GM12873 (cell line): ENCODE measurements around the gene TSHZ2.

ENCODE experiments used
- TF ChIP-seq, protein P1 (sequence below): IDR thresholded peaks from 2 replicates; pipeline ENCODE4 v1.5.1; 2012; ENCODE audit warnings: low read depth, mild to moderate bottlenecking, moderate library complexity, low read length, control low read depth; ENCODE audit not compliant: insufficient read depth; ENCODE audit errors: missing control alignments

Gene TSHZ2

DNA sequence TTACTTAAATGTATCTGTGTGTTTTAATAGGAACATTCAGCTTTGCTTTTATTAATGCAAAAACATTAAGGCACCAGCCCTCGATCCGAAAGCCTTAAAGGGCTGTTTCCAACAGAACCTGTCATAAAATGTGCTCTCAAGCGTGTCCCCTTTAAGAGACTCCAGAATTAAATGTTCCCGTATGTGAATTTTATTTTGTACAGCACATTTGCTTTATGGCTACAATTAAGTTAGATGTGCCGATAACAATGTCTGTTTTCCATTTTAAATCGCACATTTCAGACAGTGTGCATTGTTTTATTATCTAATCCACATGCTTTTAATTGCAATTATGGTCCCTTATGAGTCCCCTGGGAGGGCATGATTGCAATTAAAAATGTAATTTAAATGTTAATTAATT, 198.9 kb downstream of the TSHZ2 start:
- TF ChIP-seq, protein P1, sequence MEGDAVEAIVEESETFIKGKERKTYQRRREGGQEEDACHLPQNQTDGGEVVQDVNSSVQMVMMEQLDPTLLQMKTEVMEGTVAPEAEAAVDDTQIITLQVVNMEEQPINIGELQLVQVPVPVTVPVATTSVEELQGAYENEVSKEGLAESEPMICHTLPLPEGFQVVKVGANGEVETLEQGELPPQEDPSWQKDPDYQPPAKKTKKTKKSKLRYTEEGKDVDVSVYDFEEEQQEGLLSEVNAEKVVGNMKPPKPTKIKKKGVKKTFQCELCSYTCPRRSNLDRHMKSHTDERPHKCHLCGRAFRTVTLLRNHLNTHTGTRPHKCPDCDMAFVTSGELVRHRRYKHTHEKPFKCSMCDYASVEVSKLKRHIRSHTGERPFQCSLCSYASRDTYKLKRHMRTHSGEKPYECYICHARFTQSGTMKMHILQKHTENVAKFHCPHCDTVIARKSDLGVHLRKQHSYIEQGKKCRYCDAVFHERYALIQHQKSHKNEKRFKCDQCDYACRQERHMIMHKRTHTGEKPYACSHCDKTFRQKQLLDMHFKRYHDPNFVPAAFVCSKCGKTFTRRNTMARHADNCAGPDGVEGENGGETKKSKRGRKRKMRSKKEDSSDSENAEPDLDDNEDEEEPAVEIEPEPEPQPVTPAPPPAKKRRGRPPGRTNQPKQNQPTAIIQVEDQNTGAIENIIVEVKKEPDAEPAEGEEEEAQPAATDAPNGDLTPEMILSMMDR = no peak

DNA sequence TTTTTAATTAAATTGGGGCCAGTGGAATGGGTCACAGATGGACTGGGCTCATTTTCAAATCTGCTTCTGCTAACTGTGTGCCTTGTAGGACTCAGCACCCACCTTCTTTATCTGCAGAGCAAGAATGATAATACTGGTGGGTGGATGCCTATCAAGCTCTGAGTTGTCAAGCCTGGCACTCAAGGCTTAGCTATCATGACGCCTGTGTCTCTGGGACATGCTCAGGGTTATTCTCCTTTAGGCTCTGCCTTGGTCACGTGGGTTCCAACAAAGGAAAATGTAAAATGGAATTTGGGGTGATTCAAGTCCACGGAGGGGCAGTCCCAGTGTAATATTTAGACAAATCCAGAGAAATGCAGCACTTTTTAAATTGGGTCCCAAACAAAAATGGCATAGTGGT, 202.3 kb downstream of the TSHZ2 start:
- TF ChIP-seq, protein P1 = no peak

DNA sequence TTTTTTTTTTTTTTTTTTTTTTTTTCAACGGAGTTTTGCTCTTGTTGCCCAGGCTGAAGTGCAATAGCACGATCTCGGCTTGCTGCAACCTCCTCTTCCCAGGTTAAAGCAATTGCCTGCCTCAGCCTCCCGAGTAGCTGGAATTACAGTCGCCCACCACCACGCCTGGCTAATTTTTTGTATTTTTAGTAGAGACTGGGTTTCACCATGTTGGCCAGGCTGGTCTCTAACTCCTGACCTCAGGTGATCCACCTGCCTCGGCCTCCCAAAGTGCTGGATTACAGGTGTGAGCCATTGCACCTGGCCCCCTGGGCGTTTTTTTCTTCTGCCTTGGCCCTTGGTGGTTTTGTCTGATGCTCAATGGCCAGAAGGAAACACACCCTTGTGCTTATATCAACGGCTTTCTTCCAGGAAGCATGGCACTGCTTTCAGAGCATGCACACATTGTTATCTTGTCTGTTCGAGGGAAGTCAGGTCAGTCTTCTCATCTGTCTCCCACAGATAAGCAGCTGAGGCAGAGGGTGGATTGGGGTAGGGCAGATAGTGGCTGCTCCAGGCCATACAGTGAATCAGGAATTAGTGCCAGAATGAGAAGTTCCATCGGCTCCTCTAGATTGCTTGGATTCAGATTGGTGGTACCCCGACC, 203.1 kb downstream of the TSHZ2 start:
- TF ChIP-seq, protein P1 = no peak

DNA sequence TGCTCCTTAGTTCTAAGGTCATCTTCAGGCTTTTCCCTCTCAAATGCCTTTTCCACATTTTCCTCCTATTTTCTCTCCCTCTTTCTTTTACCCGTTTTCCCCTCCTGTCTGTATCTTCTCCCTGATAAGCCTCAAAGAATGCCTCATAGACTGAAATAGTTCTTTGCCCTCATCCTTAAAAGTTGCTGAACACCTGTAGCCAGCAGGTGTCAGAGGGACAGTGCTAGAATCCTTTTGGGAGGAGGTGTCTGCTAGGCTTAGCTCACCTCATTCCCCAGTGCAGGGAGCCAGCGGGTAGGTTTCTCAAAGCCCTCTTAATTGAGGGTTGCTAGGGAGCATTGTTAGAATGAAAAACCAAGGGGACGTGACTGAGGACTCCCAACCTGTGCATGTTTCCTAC, 204.0 kb downstream of the TSHZ2 start:
- TF ChIP-seq, protein P1 = no peak

DNA sequence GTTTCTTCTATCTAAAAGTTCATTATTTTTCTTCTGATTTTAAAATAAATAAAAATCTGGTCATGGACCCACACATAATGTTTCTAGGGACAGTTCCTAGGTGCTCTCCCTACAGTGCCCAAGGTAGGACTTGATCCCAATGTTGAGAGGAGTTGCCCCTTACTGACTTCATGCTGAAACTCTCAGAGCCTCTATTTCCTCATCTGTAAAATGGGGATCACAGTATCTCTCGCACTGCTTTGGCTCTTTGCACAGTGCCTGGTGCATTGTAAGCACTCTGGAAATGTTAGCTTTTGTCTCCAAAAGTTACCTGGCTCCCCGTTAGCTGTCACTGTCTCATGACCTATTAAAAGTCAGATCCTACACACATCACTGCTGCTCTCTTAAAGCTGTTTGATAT, 205.5 kb downstream of the TSHZ2 start:
- TF ChIP-seq, protein P1 = no peak

DNA sequence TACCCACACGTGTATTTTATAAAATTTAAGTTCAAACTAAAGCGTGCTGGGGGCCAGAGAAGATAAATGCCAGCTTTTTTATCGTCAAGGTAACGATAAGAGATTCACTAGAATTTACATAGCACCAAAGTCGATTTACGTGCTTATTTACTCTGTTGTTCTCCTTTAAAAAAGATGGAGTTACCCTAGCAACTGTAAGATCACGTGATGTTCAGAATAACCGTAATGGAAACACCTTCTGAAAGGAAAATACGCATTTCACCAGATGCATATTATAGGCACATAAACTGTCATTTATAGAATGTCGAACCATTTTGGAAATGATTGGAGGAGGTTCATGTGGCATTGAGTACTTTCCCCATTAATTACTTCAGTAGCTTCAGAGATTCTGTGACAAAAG, 207.6 kb downstream of the TSHZ2 start:
- TF ChIP-seq, protein P1 = no peak

DNA sequence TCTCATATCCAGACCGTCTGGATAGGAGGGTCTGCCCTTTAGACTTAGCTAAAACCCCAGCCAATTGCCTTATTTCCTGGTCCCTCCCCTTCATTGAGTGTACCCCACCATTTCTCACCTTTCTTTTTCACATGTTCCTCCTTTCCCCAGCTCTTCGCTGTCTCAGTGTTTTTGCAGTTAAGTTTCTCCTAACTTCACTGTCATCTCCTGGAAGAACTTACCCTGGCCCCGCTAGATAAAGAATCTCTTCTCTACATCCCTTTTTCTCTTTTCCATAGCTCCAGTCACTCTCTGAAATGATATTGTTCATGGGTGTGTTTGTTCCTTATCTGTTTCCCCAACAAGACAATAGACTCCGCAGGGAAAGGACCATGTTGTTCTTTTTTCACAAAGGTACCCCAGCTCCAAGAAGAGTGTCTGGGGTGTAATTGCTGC, 208.8 kb downstream of the TSHZ2 start:
- TF ChIP-seq, protein P1 = no peak
